Measurements from ENCODE around the gene IL22RA2. TPM values are rescaled to one million over a fixed set of nuclear protein-coding genes. Genes with fewer than 3 reads are reported as not detected.

Gene IL22RA2
- total RNA-seq, 1 donor from 2014 or later: not detected

DNA sequence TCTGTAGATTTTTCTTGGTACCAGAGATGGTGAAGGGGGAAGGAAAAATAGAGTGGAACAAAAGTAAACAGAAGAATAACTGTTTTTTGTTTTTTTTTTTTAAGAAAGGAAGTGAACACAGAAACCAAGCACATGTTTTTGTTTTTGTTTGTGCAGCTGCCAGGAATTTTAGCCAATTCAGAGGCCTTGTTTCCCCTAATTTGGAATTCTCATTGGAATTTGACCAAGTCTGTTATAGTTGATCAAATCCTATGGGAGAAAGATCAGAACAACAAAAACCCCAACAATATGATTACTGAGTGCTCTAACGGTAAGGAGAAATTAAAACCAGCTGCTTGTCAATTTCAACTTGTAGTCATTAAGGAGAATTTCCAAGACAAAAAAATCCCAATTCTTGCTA is 18.2 kb upstream of the IL22RA2 start:
- no peaks in the 10 kb centered on the region for H3K27me3 ChIP-seq (ENCODE audit: insufficient read depth, low read length)
- H3K36me3 ChIP-seq (ENCODE audit: insufficient read depth, low read length): no peaks in the 10 kb centered on the region
- no peak for DNase-seq (ENCODE audit: low read depth)
- Mint-ChIP-seq H3K27ac (ENCODE audit: unreplicated experiment) (no peak overlapping the region), H3K9me3 (ENCODE audit: unreplicated experiment) (peaks cover 11% of the 10 kb centered on the region), H3K4me1 (ENCODE audit: low read depth, unreplicated experiment) (no peaks in the 10 kb centered on the region), H3K36me3 (ENCODE audit: low read depth, unreplicated experiment) (no peaks in the 10 kb centered on the region), H3K27me3 (ENCODE audit: low read depth, unreplicated experiment) (peaks cover under 1% of the 10 kb centered on the region), H3K4me3 (ENCODE audit: unreplicated experiment) (no peak overlapping the region)
- H3K9ac ChIP-seq (ENCODE audit: low read length): no peak overlapping the region
- no peak overlapping the region for H3K4me2 ChIP-seq (ENCODE audit: low read length)
- H3K9me3 ChIP-seq (ENCODE audit: insufficient read depth, low read depth, low read length): peaks cover 4% of the 10 kb centered on the region
- no peak overlapping the region for H3K27ac ChIP-seq (ENCODE audit: low read depth, low read length)
- FAIRE-seq: no peak
- H3K79me2 ChIP-seq (ENCODE audit: insufficient read depth, low read length): no peaks in the 10 kb centered on the region
- H4K20me1 ChIP-seq (ENCODE audit: insufficient read depth, low read length): no peaks in the 10 kb centered on the region
- H3K4me1 ChIP-seq (ENCODE audit: insufficient read depth, low read length): no peaks in the 10 kb centered on the region
- TF ChIP-seq, protein P1, sequence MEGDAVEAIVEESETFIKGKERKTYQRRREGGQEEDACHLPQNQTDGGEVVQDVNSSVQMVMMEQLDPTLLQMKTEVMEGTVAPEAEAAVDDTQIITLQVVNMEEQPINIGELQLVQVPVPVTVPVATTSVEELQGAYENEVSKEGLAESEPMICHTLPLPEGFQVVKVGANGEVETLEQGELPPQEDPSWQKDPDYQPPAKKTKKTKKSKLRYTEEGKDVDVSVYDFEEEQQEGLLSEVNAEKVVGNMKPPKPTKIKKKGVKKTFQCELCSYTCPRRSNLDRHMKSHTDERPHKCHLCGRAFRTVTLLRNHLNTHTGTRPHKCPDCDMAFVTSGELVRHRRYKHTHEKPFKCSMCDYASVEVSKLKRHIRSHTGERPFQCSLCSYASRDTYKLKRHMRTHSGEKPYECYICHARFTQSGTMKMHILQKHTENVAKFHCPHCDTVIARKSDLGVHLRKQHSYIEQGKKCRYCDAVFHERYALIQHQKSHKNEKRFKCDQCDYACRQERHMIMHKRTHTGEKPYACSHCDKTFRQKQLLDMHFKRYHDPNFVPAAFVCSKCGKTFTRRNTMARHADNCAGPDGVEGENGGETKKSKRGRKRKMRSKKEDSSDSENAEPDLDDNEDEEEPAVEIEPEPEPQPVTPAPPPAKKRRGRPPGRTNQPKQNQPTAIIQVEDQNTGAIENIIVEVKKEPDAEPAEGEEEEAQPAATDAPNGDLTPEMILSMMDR (IDR thresholded peaks at IDR 0.05; ENCODE audit: insufficient read depth, low read depth, low read length): no peak
- no peak for TF ChIP-seq EZH2 (IDR thresholded peaks at IDR 0.05; ENCODE audit: insufficient read depth, low read length)
- no peak overlapping the region for H2AFZ ChIP-seq (ENCODE audit: low read depth, low read length)
- no peak overlapping the region for H3K4me3 ChIP-seq (ENCODE audit: insufficient read depth, low read depth, low read length)

GRCh38 chr6:137191236-137191635 is 17.8 kb upstream of the IL22RA2 start:
- TF ChIP-seq EZH2 (IDR thresholded peaks at IDR 0.05; ENCODE audit: insufficient read depth, low read length): no peak
- TF ChIP-seq, protein P1 (IDR thresholded peaks at IDR 0.05; ENCODE audit: insufficient read depth, low read depth, low read length): no peak

DNA sequence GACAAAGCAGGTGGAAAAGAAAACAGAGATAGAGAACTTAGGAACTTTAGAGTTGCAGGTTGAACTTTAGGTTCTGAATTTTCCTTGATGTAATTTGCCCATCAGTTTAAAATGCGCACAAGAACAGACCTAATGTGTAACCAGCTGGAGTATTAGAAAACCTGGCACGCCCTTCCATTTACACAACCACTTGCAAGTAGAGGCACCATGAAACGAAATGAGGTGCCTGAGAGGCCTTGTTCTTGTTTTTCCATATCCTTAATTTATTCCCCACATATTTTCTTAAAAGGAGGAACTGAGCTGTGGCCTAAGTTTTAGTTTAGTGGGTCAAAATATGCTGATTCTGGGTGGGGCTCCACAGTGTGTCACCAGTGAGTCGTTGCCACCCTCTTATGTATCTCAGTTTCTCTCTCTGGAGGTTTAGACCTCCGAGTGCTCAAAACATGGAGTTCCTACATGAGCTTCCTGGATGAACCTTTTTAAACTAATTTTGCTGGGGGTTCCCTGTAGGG is 17.2 kb upstream of the IL22RA2 start:
- no peaks in the 10 kb centered on the region for H3K4me1 ChIP-seq (ENCODE audit: insufficient read depth, low read length)
- H3K4me2 ChIP-seq (ENCODE audit: low read length): no peak overlapping the region
- no peak for TF ChIP-seq EZH2 (IDR thresholded peaks at IDR 0.05; ENCODE audit: insufficient read depth, low read length)
- TF ChIP-seq, protein P1 (IDR thresholded peaks at IDR 0.05; ENCODE audit: insufficient read depth, low read depth, low read length): no peak
- H3K36me3 ChIP-seq (ENCODE audit: insufficient read depth, low read length): no peaks in the 10 kb centered on the region
- peaks cover 4% of the 10 kb centered on the region for H3K9me3 ChIP-seq (ENCODE audit: insufficient read depth, low read depth, low read length)
- no peak overlapping the region for H3K4me3 ChIP-seq (ENCODE audit: insufficient read depth, low read depth, low read length)
- DNase-seq (ENCODE audit: low read depth): no peak
- Mint-ChIP-seq H3K36me3 (ENCODE audit: low read depth, unreplicated experiment) (no peaks in the 10 kb centered on the region), H3K4me3 (ENCODE audit: unreplicated experiment) (no peak overlapping the region), H3K27me3 (ENCODE audit: low read depth, unreplicated experiment) (peaks cover 2% of the 10 kb centered on the region), H3K27ac (ENCODE audit: unreplicated experiment) (no peak overlapping the region), H3K4me1 (ENCODE audit: low read depth, unreplicated experiment) (no peaks in the 10 kb centered on the region), H3K9me3 (ENCODE audit: unreplicated experiment) (peaks cover 14% of the 10 kb centered on the region)
- H4K20me1 ChIP-seq (ENCODE audit: insufficient read depth, low read length): no peaks in the 10 kb centered on the region
- H3K79me2 ChIP-seq (ENCODE audit: insufficient read depth, low read length): no peaks in the 10 kb centered on the region
- FAIRE-seq: no peak
- no peaks in the 10 kb centered on the region for H3K27me3 ChIP-seq (ENCODE audit: insufficient read depth, low read length)
- H3K9ac ChIP-seq (ENCODE audit: low read length): no peak overlapping the region
- H3K27ac ChIP-seq (ENCODE audit: low read depth, low read length): no peak overlapping the region
- H2AFZ ChIP-seq (ENCODE audit: low read depth, low read length): no peak overlapping the region

More at GRCh38 chr6:137191236-137191635, 17.8 kb upstream of the IL22RA2 start:
- H3K27me3 ChIP-seq (ENCODE audit: insufficient read depth, low read length): no peaks in the 10 kb centered on the region
- peaks cover 12% of the 10 kb centered on the region for H3K9me3 Mint-ChIP-seq (ENCODE audit: unreplicated experiment)
- H3K27ac Mint-ChIP-seq (ENCODE audit: unreplicated experiment): no peak overlapping the region
- no peak overlapping the region for H3K4me2 ChIP-seq (ENCODE audit: low read length)
- H3K79me2 ChIP-seq (ENCODE audit: insufficient read depth, low read length): no peaks in the 10 kb centered on the region
- H3K27ac ChIP-seq (ENCODE audit: low read depth, low read length): no peak overlapping the region
- peaks cover 2% of the 10 kb centered on the region for H3K27me3 Mint-ChIP-seq (ENCODE audit: low read depth, unreplicated experiment)
- no peak overlapping the region for H2AFZ ChIP-seq (ENCODE audit: low read depth, low read length)
- FAIRE-seq (no peak), DNase-seq (ENCODE audit: low read depth) (no peak)
- H3K9ac ChIP-seq (ENCODE audit: low read length): no peak overlapping the region
- H3K4me3 Mint-ChIP-seq (ENCODE audit: unreplicated experiment): no peak overlapping the region
- H3K4me3 ChIP-seq (ENCODE audit: insufficient read depth, low read depth, low read length): no peak overlapping the region
- no peaks in the 10 kb centered on the region for H3K4me1 Mint-ChIP-seq (ENCODE audit: low read depth, unreplicated experiment)
- H4K20me1 ChIP-seq (ENCODE audit: insufficient read depth, low read length): no peaks in the 10 kb centered on the region
- H3K9me3 ChIP-seq (ENCODE audit: insufficient read depth, low read depth, low read length): peaks cover 4% of the 10 kb centered on the region
- no peaks in the 10 kb centered on the region for H3K36me3 Mint-ChIP-seq (ENCODE audit: low read depth, unreplicated experiment)
- H3K4me1 ChIP-seq (ENCODE audit: insufficient read depth, low read length): no peaks in the 10 kb centered on the region
- H3K36me3 ChIP-seq (ENCODE audit: insufficient read depth, low read length): no peaks in the 10 kb centered on the region

All from astrocyte (in vitro differentiated cells and primary cell).